DMS 273 treated with DMSO at 0.1 percent for 48 hours (cell line): ENCODE results near the gene SNAP25.

Experiments used
- DNase-seq: peaks from one replicate; lab custom pipeline; 2025; lab: John Stamatoyannopoulos, UW

Gene SNAP25

GRCh38 chr20:10332656-10333415 lies 114.2 kb downstream of the SNAP25 start:
- no peak for DNase-seq

GRCh38 chr20:10336959-10337729 lies 118.5 kb downstream of the SNAP25 start:
- DNase-seq: peak; percentile 32

- DNase-seq: no peak
Measured at GRCh38 chr20:10338426-10339180, 120.0 kb downstream of the SNAP25 start.

- DNase-seq: no peak
Measured at GRCh38 chr20:10339609-10340008, 121.0 kb downstream of the SNAP25 start.

GRCh38 chr20:10342152-10342551 lies 123.5 kb downstream of the SNAP25 start:
- DNase-seq: no peak

- no peak for DNase-seq
Measured at GRCh38 chr20:10344953-10345352, 126.3 kb downstream of the SNAP25 start.

GRCh38 chr20:10347086-10347880 lies 128.7 kb downstream of the SNAP25 start:
- DNase-seq: no peak

- DNase-seq: no peak
Measured at GRCh38 chr20:10349118-10349517, 130.5 kb downstream of the SNAP25 start.

GRCh38 chr20:10350188-10350842 lies 131.7 kb downstream of the SNAP25 start:
- DNase-seq: no peak

- no peak for DNase-seq
Measured at GRCh38 chr20:10352934-10353824, 134.5 kb downstream of the SNAP25 start.

- DNase-seq: no peak
Measured at GRCh38 chr20:10356628-10357027, 138.0 kb downstream of the SNAP25 start.
